ENCODE results near the gene DCP1B.

Gene DCP1B

GRCh38 chr12:2017546-2018337, 13.5 kb upstream of the DCP1B start:
- no peak for DNase-seq

- DNase-seq, result no peak
Measured at GRCh38 chr12:2016862-2017545, 12.7 kb upstream of the DCP1B start.

- DNase-seq, result no peak
Measured at GRCh38 chr12:2014231-2014630, 10.0 kb upstream of the DCP1B start.

- no peak for DNase-seq
Measured at GRCh38 chr12:2013527-2014223, 9.4 kb upstream of the DCP1B start.

- no peak for DNase-seq
Measured at GRCh38 chr12:2013086-2013485, 8.8 kb upstream of the DCP1B start.

GRCh38 chr12:2011643-2012607, 7.7 kb upstream of the DCP1B start:
- DNase-seq, result no peak

GRCh38 chr12:2009623-2010022, 5.4 kb upstream of the DCP1B start:
- no peak for DNase-seq

GRCh38 chr12:2008677-2009076, 4.4 kb upstream of the DCP1B start:
- DNase-seq, result no peak

- DNase-seq, result peak; percentile 65
Measured at GRCh38 chr12:2003676-2004112, 563 bp downstream of the DCP1B start.

- DNase-seq, result no peak
Measured at GRCh38 chr12:1995205-1995896, 8.9 kb downstream of the DCP1B start.

GRCh38 chr12:1994429-1995143, 9.7 kb downstream of the DCP1B start:
- DNase-seq, result no peak

- DNase-seq, result no peak
Measured at GRCh38 chr12:1993871-1994371, 10.3 kb downstream of the DCP1B start.

GRCh38 chr12:1993341-1993740, 10.9 kb downstream of the DCP1B start:
- DNase-seq, result no peak

- DNase-seq, result no peak
Measured at GRCh38 chr12:1992732-1993131, 11.5 kb downstream of the DCP1B start.

GRCh38 chr12:1989111-1989510, 15.1 kb downstream of the DCP1B start:
- DNase-seq, result no peak

- no peak for DNase-seq
Measured at GRCh38 chr12:1984759-1985158, 19.5 kb downstream of the DCP1B start.

- no peak for DNase-seq
Measured at GRCh38 chr12:1980282-1980681, 24.0 kb downstream of the DCP1B start.

GRCh38 chr12:1978078-1978862, 26.0 kb downstream of the DCP1B start:
- DNase-seq, result no peak

- DNase-seq, result no peak
Measured at GRCh38 chr12:1977588-1977987, 26.7 kb downstream of the DCP1B start.

- DNase-seq, result no peak
Measured at GRCh38 chr12:1977109-1977508, 27.1 kb downstream of the DCP1B start.

Measured in NCI-H510A treated with DMSO at 0.1 percent for 48 hours (cell line).